Activated CD8-positive, alpha-beta memory T cell treated with anti-CD3 and anti-CD28 coated beads for 36 hours (primary cell): ENCODE data around the gene CLTCL1. TPM values are rescaled to one million over a fixed set of nuclear protein-coding genes. Genes with fewer than 3 reads are reported as not detected.

Source experiments
- CTCF ChIA-PET: fragments of 350-600 bp; sonication (Branson Sonifier 250); formaldehyde crosslinking; loops from one replicate; lab custom pipeline; 2021; ENCODE audit warnings: antibody characterized with exemption; lab: Charles Lee
- POLR2A ChIA-PET: fragments of 350-600 bp; sonication (Branson Sonifier 250); formaldehyde crosslinking; loops from one replicate; lab custom pipeline; 2021; ENCODE audit warnings: antibody characterized with exemption; lab: Charles Lee
- total RNA-seq, 2 experiments: library from RNA; stranded (reverse); gene quantifications; one replicate each; pipeline ENCODE4 v1.2.3, GENCODE V29; 2021

CLTCL1 gene
- total RNA-seq, 2 experiments from 2014 or later: 0.42 to 0.61 TPM

DNA sequence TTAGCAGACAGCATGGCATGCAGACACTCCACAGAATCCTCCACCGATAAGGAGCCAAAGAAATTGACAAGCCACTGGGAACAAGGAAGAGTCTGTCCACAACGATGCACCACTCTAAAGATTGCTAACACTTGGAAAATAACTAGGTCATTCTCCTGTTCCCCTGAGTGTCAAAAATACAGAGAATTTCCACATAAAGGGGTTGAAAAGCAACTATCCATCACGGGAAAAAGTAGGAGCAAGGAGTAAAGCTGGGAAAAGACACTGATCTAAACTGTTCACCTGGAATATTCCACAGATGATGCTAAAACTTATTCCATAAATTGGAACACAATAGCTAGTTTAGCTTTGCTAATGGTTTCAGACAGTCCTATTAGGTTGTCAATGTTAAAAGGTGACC, 66.0 kb downstream of the CLTCL1 start:
- CTCF ChIA-PET: no interaction called here

DNA sequence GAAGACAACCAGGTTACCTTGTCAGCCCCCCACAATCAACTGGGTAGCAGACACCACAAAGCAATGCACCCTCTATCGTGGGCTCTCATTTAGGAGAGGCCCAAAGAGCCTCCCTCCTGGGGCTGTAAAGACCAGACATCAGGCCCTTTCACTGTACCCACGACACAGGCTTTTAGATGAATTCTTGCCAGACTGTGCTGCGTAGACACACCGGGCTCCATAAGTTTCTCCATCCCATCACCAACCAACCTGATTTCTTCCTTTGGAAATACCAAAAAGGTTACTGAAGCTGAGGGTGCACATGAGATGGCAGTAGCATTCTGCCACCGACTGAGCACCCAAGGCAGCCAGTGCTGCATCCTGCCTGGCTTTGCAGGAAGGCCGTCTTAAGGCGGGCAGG, 66.5 kb downstream of the CLTCL1 start:
- POLR2A ChIA-PET: no interaction called here

More for the DNA sequence above, 66.0 kb downstream of the CLTCL1 start:
- POLR2A ChIA-PET: no interaction called here

GRCh38 chr22:19224557-19224956, 67.0 kb downstream of the CLTCL1 start:
- CTCF ChIA-PET: no interaction called here
- POLR2A ChIA-PET: no interaction called here

More for the DNA sequence above, 66.5 kb downstream of the CLTCL1 start:
- CTCF ChIA-PET: no interaction called here

DNA sequence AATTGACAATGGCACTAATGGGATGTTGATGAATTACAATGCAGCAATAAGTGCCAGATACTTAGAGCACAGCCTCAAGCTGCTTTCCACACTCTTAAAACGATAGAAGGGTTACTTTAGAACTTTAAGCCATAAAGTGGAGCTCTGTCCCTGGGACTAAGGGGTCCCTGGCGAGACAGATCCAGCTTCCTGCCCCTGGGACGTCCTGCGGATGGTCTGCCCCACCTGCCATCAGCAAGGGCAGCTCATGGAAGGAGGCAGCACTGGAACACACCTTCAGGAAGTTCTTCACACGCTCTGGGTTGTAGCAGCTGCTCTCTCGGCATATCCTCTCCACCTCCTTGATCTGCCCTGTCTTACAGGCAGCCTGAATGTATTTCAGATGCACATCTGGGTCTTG, 67.9 kb downstream of the CLTCL1 start:
- POLR2A ChIA-PET: no interaction called here
- CTCF ChIA-PET: no interaction called here

DNA sequence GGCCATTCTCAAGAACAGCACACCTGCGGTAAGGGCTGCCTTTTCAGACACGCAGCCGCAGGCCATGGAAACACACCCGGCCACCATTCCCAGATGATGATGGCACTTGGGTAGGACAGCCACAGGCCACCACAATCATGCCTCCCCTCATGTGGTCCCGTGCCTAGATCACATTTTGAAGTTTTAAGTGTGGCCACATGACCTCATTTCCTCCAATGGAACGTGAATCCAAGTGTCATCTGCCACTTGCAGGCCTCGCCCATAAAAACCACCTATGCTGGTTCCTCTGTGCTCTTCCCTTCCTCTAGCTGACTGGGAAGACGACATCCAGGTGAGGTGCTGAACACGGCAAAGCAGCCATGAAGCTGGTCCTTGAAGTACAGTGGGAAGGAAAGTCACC, 68.4 kb downstream of the CLTCL1 start:
- CTCF ChIA-PET: no interaction called here
- POLR2A ChIA-PET: no interaction called here

DNA sequence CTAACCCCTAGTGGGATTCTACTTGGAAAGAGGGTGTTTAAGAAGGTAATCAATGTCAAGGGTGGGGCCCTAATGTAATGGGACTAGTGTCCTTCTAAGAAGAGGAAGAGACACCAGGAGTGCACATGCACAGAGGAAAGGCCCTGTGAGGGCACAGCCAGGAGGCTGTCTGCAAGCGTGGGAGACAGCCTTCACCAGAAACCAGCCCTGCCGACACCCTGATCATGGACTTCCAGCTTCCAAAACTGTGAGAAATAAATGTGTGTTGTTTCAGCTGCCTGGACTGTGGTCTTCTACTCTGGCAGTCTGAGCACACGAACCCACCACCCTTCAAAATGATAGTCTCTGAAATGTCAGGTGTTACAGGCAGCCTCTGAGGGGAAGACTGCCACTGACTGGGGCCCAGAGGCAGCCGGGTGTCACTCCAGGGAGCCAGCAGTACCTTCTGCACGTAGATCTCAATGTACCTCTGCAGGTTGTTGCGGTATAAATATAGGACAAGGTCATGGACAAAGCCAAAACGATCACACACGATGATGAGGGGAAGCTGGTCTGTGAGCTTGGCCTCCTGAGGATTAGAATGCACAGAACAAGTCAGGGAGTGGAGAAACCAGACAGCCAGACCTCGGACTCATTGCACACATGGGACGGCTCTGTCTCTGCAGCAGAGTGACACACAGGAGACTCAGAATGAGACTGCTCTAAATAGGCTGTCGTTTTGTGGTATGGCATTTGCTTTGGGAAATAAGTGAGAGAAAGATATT, 69.1 kb downstream of the CLTCL1 start:
- CTCF ChIA-PET: no interaction called here
- POLR2A ChIA-PET: no interaction called here

- ChIA-PET POLR2A (interaction anchor here (0.6 kb wide), 1 partner anchor 228 kb away, joined by 3 read pairs; no protein-coding TSS in a partner anchor), CTCF (no interaction called here)
Observed at GRCh38 chr22:19220867-19221266, 70.7 kb downstream of the CLTCL1 start.

GRCh38 chr22:19218541-19219233, 72.8 kb downstream of the CLTCL1 start:
- POLR2A ChIA-PET: no interaction called here
- CTCF ChIA-PET: no interaction called here

GRCh38 chr22:19216579-19216978, 74.9 kb downstream of the CLTCL1 start:
- CTCF ChIA-PET: no interaction called here
- POLR2A ChIA-PET: no interaction called here

GRCh38 chr22:19215360-19215759, 76.2 kb downstream of the CLTCL1 start:
- ChIA-PET CTCF (no interaction called here), POLR2A (no interaction called here)

DNA sequence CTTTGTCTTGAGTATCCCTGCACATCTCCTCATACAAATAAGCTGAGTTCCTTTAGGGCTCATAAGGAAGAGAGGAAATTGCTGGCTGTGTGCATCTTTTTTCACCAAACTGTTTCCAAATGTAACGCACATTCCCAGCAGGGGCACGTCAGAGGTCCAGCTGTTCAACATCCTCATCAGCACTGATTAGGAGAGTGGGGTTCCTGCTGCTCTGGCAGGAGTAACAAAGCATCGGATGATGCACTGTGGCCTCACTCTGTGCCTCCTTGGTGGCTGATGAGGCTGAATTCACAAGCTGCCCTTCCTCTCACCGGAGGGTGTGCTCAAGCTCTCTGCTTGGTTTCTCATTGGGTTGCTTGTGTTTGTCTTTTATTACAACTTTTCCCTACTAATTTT, 77.4 kb downstream of the CLTCL1 start:
- ChIA-PET POLR2A (interaction anchor here (0.7 kb wide), 1 partner anchor 47 kb away, joined by 3 read pairs; no protein-coding TSS in a partner anchor), CTCF (interaction anchor here (0.7 to 0.9 kb wide), 2 partner anchors 34 to 1353 kb away, joined by 3 read pairs; no protein-coding TSS in a partner anchor)

DNA sequence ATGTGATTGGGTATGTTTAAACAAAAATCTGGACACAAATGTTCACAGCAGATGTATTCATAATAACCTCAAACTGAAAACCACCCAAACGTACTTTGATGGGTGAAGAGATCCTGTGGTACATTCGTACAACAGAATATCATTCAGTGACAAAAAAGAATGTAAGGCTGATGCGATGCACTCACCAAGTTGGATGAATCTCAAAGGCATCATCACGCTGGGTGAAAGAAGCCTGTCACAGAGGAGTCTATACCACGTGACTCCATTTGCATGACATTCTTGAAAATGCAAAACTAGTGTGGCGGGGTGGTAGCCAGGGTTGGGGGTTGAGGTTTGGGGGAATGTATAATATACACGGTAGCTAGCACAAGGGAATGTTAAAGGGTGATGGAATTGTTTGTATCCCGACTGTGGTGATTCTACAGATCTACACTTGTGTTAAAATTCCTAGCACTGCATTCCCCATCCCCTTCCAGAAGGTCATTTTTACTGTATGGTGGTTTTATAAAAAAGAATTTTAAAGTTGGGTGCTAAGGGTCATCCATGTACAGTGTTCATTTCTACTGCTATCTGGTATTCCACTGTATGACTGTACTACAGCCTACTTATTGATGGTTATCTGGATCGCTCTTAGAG, 78.0 kb downstream of the CLTCL1 start:
- ChIA-PET CTCF (interaction anchor here (0.9 kb wide), 1 partner anchor 34 kb away, joined by 3 read pairs; no protein-coding TSS in a partner anchor), POLR2A (no interaction called here)

DNA sequence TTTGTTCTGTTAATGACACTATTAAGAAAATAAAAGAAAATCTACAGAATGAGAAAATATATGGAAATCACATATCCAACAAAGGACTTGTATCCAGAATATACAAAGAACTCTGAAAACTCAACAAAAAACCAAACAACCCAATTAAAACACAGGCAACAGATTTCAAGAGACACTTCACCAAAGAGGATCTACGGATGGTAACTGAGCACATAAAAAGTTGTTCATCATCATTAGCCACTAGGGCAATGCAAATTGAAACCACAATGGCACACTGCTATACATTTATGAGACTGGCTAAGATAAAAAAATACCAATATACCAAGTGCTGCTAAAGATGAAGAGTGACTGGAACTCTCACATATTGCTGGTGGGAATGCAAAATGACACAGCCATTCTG, 78.5 kb downstream of the CLTCL1 start:
- ChIA-PET CTCF (no interaction called here), POLR2A (no interaction called here)

DNA sequence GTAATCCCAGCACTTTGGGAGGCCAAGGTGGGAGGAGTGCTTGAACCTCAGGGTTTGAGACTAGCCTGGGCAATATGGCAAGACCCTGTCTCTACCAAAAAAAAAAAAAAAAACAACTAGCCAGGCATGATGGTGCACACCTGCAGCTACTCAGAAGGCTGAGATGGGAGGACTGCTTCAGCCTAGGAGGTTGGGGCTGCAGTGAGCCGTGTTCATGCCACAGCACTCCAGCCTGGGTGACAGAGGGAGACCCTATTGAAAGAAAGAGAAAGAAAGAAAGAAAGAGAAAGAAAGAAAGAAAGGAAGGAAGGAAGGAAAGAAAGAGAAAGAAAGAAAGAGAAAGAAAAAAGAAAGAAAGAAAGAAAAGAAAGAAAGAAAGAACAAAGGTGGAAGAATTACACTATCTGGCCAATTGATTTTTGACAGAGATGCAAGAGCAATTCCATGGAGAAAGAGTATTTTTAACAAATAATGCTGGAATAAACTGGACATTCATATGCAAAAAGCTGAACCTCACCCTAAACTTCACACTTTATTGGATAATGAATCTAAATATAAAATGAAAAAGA, 79.1 kb downstream of the CLTCL1 start:
- POLR2A ChIA-PET: no interaction called here

GRCh38 chr22:19210188-19210587, 81.3 kb downstream of the CLTCL1 start:
- POLR2A ChIA-PET: no interaction called here

More for the DNA sequence above, 79.1 kb downstream of the CLTCL1 start:
- CTCF ChIA-PET: no interaction called here

DNA sequence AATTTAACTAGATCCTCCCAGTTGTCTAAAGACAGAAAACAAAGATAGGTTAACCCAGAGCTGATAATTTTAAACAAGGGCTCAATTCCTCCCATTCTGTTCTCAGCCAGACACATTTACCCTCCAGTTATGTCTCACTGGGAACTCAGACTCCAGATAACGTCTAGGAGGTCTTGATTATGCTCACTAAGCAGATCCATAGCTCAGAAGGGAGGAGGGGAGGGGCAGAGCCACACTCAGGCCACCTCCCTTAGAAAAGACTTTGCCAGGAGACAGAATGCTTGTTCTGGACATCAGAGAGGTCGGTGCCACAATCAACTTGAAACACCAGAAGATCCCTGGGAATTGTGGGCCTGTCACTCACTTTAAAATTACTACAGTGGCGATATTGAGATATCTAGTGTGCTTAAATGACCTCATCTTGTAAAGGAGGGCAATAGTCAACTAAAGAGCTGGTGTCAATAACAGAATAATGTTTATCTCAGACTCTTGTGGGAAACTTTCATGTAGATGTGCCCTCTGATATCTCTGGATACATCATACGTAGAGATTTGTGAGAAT, 83.2 kb downstream of the CLTCL1 start:
- ChIA-PET POLR2A (no interaction called here), CTCF (no interaction called here)

More at GRCh38 chr22:19210188-19210587, 81.3 kb downstream of the CLTCL1 start:
- CTCF ChIA-PET: no interaction called here

DNA sequence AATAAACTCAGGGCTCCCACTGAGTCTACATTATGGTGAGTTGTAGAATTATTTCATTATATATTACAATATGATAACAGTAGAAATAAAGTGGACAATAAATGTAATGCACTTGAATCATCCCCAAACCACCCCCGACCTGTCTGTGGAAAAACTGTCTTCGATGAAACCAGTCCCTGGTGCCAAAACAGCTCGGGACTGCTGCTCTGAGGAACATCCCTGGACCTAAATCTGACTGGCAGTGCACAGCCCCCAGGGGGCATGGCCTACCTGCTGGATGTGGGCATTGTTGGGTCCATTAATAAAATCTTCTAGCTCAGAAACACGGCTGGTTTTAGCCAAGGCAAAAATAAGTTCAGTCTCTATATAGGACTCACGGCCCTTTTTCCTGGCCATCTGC, 83.6 kb downstream of the CLTCL1 start:
- ChIA-PET POLR2A (no interaction called here), CTCF (no interaction called here)

- ChIA-PET POLR2A (no interaction called here), CTCF (no interaction called here)
Observed at GRCh38 chr22:19207401-19207808, 84.1 kb downstream of the CLTCL1 start.

GRCh38 chr22:19206287-19206686, 85.2 kb downstream of the CLTCL1 start:
- ChIA-PET POLR2A (no interaction called here), CTCF (no interaction called here)

DNA sequence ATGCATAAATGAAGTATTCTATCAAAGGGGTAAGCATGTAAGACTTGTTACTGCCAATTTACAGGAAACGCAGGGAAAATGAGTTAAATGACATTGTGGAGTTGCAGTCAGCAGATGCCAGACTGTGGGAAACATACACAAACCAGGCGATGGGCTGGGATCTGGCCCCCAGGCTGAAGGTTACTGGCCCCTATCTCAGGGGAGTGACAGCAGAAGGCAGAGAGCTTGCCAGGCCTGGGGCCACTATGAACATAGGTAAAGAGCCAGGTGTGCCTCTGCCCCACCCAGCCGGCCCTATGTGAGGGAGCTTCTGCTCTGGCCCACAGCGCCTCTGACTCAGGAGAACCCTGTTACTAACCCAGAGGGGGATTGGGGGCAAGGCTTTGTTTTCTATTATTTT, 86.9 kb downstream of the CLTCL1 start:
- ChIA-PET CTCF (no interaction called here), POLR2A (no interaction called here)
